ENCODE measurements around the gene TMEM209. TPM values are rescaled to one million over a fixed set of nuclear protein-coding genes. Genes with fewer than 3 reads are reported as not detected.

Gene TMEM209
- polyA plus RNA-seq, 2 of the 4 experiments (the other 2 are of a cell fraction), result 12.8 to 36.6 TPM

DNA sequence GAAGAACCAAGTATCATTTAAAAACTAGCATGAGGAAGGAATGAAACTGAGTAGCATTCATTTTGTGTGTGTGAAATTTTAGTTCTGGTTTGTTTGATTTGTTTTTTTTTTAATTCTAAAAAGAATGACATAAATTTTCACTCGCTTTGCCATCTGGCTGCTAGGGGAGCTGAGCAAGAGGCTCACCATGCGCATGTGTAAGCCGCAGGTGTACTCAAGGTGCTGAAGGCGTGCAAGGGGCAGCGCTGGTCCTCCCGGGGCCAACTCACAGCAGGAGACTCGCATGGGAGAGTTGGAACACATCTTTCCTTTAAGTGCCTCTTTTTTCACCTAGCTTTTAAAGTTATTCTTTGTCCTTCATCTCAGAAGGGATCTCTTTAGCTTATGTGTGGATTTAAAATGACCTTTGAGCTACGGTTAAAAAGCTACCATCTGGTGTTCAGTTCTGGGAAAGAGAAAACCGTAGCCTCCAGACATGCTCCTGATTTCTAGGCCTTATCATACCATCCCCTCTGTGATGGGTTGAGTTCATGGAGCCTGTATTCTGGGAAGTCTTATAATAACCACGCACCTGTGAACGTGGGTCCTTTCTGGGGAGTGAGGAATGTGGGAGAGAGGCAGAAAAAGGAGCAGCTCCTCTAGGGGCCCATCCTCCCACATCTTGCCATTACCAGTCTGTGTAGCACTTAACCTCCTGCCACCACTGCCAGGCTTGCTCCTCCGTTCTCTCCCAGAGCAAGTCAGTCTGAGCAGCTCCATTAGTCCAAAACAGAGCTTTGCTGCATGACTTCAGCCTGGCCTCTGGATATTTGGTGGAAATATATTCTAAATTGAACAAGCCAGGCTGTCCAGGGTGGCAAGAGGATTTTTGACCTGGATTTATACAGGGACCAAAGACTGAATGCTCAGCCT is 73.0 kb downstream of the TMEM209 start:
- ATAC-seq, result no peak
- no peak for DNase-seq (ENCODE audit: low read depth in 1 of 2, low spot score in 1 of 2)
- Histone ChIP-seq H3K4me3 (no peak overlapping the region), H3K4me1 (peaks cover 6% of the 10 kb centered on the region; the same call in 1 of the 3 replicates), H3K4me2 (no peak overlapping the region), H3K27ac (no peak overlapping the region), H3K9me3 (no peaks in the 10 kb centered on the region)
- FAIRE-seq, result no peak
- CTCF ChIA-PET, result interaction anchor here (0.7 to 1.0 kb wide), 2 partner anchors 10 to 47 kb away, joined by 3 read pairs; no protein-coding TSS in a partner anchor
- WGBS (ENCODE audit: missing lambda C conversion rate), result 93% methylated on average over 12 of the region's 12 CpGs
- TF ChIP-seq HOXA7 (CRISPR knock-in tag; IDR thresholded peaks at IDR 0.05) (no peak), TFCP2L1 (CRISPR knock-in tag; IDR thresholded peaks at IDR 0.05) (no peak), SMC3 (IDR thresholded peaks at IDR 0.05) (no peak), NR3C1 (IDR thresholded peaks at IDR 0.05) (no peak), CBX2 (IDR thresholded peaks at IDR 0.05; ENCODE audit: borderline replicate concordance, low read depth) (no peak), JUN (IDR thresholded peaks at IDR 0.05) (no peak), FOSL2 (IDR thresholded peaks at IDR 0.05) (no peak), FOSL2 (CRISPR knock-in tag; IDR thresholded peaks at IDR 0.05) (no peak), MAZ (IDR thresholded peaks at IDR 0.05; ENCODE audit: borderline replicate concordance, low read depth, low read length) (no peak), POLR2A (IDR thresholded peaks at IDR 0.05; ENCODE audit: low read length) (no peak), RFX5 (IDR thresholded peaks at IDR 0.05) (no peak), ZSCAN20 (CRISPR knock-in tag; IDR thresholded peaks at IDR 0.05) (no peak), SREBF2 (IDR thresholded peaks at IDR 0.05) (no peak), ZFP36 (IDR thresholded peaks at IDR 0.05; ENCODE audit: borderline replicate concordance, partially characterized antibody) (no peak)
- TF ChIP-seq, protein P1, sequence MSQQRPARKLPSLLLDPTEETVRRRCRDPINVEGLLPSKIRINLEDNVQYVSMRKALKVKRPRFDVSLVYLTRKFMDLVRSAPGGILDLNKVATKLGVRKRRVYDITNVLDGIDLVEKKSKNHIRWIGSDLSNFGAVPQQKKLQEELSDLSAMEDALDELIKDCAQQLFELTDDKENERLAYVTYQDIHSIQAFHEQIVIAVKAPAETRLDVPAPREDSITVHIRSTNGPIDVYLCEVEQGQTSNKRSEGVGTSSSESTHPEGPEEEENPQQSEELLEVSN (IDR thresholded peaks at IDR 0.05; ENCODE audit: borderline replicate concordance, low read depth), result no peak
- TF ChIP-seq, protein P2, sequence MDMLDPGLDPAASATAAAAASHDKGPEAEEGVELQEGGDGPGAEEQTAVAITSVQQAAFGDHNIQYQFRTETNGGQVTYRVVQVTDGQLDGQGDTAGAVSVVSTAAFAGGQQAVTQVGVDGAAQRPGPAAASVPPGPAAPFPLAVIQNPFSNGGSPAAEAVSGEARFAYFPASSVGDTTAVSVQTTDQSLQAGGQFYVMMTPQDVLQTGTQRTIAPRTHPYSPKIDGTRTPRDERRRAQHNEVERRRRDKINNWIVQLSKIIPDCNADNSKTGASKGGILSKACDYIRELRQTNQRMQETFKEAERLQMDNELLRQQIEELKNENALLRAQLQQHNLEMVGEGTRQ (IDR thresholded peaks at IDR 0.05), result no peak
- TF ChIP-seq, protein P3, sequence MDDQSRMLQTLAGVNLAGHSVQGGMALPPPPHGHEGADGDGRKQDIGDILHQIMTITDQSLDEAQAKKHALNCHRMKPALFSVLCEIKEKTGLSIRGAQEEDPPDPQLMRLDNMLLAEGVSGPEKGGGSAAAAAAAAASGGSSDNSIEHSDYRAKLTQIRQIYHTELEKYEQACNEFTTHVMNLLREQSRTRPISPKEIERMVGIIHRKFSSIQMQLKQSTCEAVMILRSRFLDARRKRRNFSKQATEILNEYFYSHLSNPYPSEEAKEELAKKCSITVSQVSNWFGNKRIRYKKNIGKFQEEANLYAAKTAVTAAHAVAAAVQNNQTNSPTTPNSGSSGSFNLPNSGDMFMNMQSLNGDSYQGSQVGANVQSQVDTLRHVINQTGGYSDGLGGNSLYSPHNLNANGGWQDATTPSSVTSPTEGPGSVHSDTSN (IDR thresholded peaks at IDR 0.05), result no peak
- TF ChIP-seq, protein P4, sequence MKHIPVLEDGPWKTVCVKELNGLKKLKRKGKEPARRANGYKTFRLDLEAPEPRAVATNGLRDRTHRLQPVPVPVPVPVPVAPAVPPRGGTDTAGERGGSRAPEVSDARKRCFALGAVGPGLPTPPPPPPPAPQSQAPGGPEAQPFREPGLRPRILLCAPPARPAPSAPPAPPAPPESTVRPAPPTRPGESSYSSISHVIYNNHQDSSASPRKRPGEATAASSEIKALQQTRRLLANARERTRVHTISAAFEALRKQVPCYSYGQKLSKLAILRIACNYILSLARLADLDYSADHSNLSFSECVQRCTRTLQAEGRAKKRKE (CRISPR knock-in tag; IDR thresholded peaks at IDR 0.05; ENCODE audit: low read depth), result no peak
- POLR2A ChIA-PET, result no interaction called here

DNA sequence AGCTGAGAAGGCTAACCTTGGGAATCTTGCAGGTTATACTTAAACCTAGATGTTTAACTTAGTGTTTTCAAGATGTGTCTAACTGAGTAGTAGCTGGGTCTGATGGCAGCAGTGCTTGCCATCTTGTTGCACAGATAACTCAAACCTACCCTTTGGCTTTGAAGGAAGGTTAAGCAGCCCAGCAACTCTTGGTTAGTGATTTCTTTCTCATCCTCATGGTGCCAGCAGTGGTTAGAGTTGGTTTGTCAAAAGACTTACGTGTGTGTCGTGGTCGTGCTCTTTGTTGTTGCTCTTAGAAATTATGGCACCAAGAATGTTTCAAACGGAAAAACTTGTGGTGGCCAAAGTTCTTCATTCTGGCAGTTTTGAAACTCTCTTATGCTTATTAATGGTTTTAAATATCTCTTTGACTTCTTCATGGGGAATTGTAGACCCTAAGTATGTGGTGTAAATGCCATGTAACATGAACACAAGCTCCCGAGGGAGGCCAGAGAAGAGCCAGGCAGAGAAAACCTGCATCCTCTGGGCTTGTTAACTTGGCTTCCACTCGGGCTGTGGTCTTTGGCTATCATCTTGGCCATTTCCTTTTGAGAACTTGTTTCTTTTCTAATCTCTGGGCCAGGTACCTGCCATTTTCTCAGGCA is 73.9 kb downstream of the TMEM209 start:
- ChIA-PET CTCF (no interaction called here), POLR2A (no interaction called here)
- peaks cover 6% of the 10 kb centered on the region; the same call in 1 of the 3 replicates for H3K4me1 ChIP-seq
- H3K4me3 ChIP-seq, result no peak overlapping the region
- H3K9me3 ChIP-seq, result no peaks in the 10 kb centered on the region
- WGBS (ENCODE audit: missing lambda C conversion rate), result 84% methylated on average over 6 of the region's 6 CpGs
- ATAC-seq, result no peak
- DNase-seq (ENCODE audit: low read depth in 1 of 2, low spot score in 1 of 2), result no peak
- no peak overlapping the region for H3K4me2 ChIP-seq
- H3K27ac ChIP-seq, result no peak overlapping the region
- no peak for FAIRE-seq
- TF ChIP-seq RNF2 (IDR thresholded peaks at IDR 0.05; ENCODE audit: borderline replicate concordance, low read depth) (no peak), HOXB13 (CRISPR knock-in tag; IDR thresholded peaks at IDR 0.05; ENCODE audit: low read depth) (no peak), RCOR1 (IDR thresholded peaks at IDR 0.05; ENCODE audit: low read depth, low read length) (no peak), NR3C1 (IDR thresholded peaks at IDR 0.05) (no peak), ESRRA (IDR thresholded peaks at IDR 0.05; ENCODE audit: borderline replicate concordance, low read length) (no peak), FOSB (CRISPR knock-in tag; IDR thresholded peaks at IDR 0.05) (no peak), KDM1A (IDR thresholded peaks at IDR 0.05; ENCODE audit: low read depth) (no peak), CHD2 (IDR thresholded peaks at IDR 0.05; ENCODE audit: low read length, partially characterized antibody) (no peak), JUN (IDR thresholded peaks at IDR 0.05) (no peak), CEBPB (IDR thresholded peaks at IDR 0.05) (no peak), ZFP36 (IDR thresholded peaks at IDR 0.05; ENCODE audit: borderline replicate concordance, partially characterized antibody) (no peak), HDAC2 (IDR thresholded peaks at IDR 0.05) (no peak)
- TF ChIP-seq, protein P4 (CRISPR knock-in tag; IDR thresholded peaks at IDR 0.05; ENCODE audit: low read depth), result no peak
- TF ChIP-seq, protein P5, sequence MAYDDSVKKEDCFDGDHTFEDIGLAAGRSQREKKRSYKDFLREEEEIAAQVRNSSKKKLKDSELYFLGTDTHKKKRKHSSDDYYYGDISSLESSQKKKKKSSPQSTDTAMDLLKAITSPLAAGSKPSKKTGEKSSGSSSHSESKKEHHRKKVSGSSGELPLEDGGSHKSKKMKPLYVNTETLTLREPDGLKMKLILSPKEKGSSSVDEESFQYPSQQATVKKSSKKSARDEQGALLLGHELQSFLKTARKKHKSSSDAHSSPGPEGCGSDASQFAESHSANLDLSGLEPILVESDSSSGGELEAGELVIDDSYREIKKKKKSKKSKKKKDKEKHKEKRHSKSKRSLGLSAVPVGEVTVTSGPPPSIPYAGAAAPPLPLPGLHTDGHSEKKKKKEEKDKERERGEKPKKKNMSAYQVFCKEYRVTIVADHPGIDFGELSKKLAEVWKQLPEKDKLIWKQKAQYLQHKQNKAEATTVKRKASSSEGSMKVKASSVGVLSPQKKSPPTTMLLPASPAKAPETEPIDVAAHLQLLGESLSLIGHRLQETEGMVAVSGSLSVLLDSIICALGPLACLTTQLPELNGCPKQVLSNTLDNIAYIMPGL (CRISPR knock-in tag; IDR thresholded peaks at IDR 0.05; ENCODE audit: borderline replicate concordance), result no peak
- TF ChIP-seq, protein P6, sequence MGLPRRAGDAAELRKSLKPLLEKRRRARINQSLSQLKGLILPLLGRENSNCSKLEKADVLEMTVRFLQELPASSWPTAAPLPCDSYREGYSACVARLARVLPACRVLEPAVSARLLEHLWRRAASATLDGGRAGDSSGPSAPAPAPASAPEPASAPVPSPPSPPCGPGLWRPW (IDR thresholded peaks at IDR 0.05), result no peak

All from A549 (cell line).